HG03060 (cell line): Measurements from ENCODE around the gene TLL2.

Experiments
- ATAC-seq: cut with Tn5 transposase; IDR thresholded peaks from one replicate; pipeline ENCODE4 v1.9.1; 2021; ENCODE audit warnings: low read depth, moderate number of reproducible peaks; ENCODE audit not compliant: unreplicated experiment

The TLL2 gene

GRCh38 chr10:96369890-96370583 lies 143.7 kb downstream of the TLL2 start:
- ATAC-seq = no peak

GRCh38 chr10:96368971-96369370 lies 144.8 kb downstream of the TLL2 start:
- ATAC-seq = no peak

GRCh38 chr10:96367470-96367869 lies 146.3 kb downstream of the TLL2 start:
- ATAC-seq = no peak

- ATAC-seq = no peak
Measured at GRCh38 chr10:96366508-96366907, 147.2 kb downstream of the TLL2 start.

- no peak for ATAC-seq
Measured at GRCh38 chr10:96365571-96365970, 148.2 kb downstream of the TLL2 start.

- no peak for ATAC-seq
Measured at GRCh38 chr10:96360766-96361165, 153.0 kb downstream of the TLL2 start.

- no peak for ATAC-seq
Measured at GRCh38 chr10:96360331-96360730, 153.4 kb downstream of the TLL2 start.

GRCh38 chr10:96359616-96360015 lies 154.1 kb downstream of the TLL2 start:
- no peak for ATAC-seq

GRCh38 chr10:96358851-96359540 lies 154.7 kb downstream of the TLL2 start, which contains the start of gene OPALIN:
Gene OPALIN, minus strand, starts transcription at chr10:96359002. Its CDS starts 106 bp downstream, at chr10:96358896.
- no peak for ATAC-seq

- no peak for ATAC-seq
Measured at GRCh38 chr10:96357038-96357620, 156.6 kb downstream of the TLL2 start.

GRCh38 chr10:96352582-96352981 lies 161.1 kb downstream of the TLL2 start:
- ATAC-seq = no peak

GRCh38 chr10:96352027-96352426 lies 161.7 kb downstream of the TLL2 start:
- no peak for ATAC-seq

GRCh38 chr10:96346295-96346694 lies 167.4 kb downstream of the TLL2 start:
- no peak for ATAC-seq

GRCh38 chr10:96345222-96345621 lies 168.5 kb downstream of the TLL2 start:
- ATAC-seq = no peak

GRCh38 chr10:96344178-96344577 lies 169.5 kb downstream of the TLL2 start:
- ATAC-seq = no peak

GRCh38 chr10:96342402-96342801 lies 171.3 kb downstream of the TLL2 start:
- no peak for ATAC-seq

- ATAC-seq = no peak
Measured at GRCh38 chr10:96341219-96342182, 172.2 kb downstream of the TLL2 start.

GRCh38 chr10:96339956-96340904 lies 173.5 kb downstream of the TLL2 start:
- ATAC-seq = peak; percentile 46

GRCh38 chr10:96339383-96339782 lies 174.3 kb downstream of the TLL2 start:
- no peak for ATAC-seq
